Transverse colon (tissue), 4 donors: Measurements from ENCODE around the gene MRPS14.

ENCODE experiments used
- EP300 ChIP-seq: sonication (generic); formaldehyde crosslinking; IDR thresholded peaks from one replicate; pipeline ENCODE4 v1.6.1; 2017; ENCODE audit warnings: antibody characterized with exemption, low read depth
- POLR2AphosphoS5 ChIP-seq, 3 donors: sonication (generic); formaldehyde crosslinking; IDR thresholded peaks; one replicate each; pipeline ENCODE4 v1.6.1; 2016; ENCODE audit warnings: antibody characterized with exemption in 3 of 3
- TF ChIP-seq, protein P1 (sequence below), 5 experiments: fragments of 200-600 bp in 3 of 5; fragments of 450-650 bp in 2 of 5; sonication (generic) in 3 of 5; IDR thresholded peaks; 1 replicate in 2 of 5; 2 replicates in 3 of 5; pipeline ENCODE4 v1.5.1; 2016 to 2017; ENCODE audit warnings: antibody characterized with exemption in 5 of 5, inconsistent platforms in 3 of 5, mild to moderate bottlenecking in 2 of 5, moderate library complexity in 1 of 5

DNA sequence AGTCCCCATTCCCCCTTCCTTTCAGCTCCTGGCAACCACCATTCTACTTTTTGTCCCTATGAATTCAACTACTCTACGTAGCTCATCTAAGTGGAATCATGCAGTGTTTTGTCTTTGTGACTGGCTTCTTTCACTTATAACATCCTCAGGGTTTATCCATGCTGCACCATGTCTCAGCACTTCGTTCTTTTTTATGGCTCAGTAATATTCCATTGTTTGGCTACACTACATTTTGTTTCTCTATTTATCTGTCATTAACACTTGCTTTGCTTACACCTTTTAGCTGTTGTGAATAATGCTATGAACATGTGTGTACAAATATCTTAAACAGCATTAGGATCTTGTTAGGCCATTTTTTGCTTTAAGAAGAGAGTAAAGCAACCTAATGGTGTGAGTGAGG, 1.5 kb upstream of the MRPS14 start:
- TF ChIP-seq, protein P1, sequence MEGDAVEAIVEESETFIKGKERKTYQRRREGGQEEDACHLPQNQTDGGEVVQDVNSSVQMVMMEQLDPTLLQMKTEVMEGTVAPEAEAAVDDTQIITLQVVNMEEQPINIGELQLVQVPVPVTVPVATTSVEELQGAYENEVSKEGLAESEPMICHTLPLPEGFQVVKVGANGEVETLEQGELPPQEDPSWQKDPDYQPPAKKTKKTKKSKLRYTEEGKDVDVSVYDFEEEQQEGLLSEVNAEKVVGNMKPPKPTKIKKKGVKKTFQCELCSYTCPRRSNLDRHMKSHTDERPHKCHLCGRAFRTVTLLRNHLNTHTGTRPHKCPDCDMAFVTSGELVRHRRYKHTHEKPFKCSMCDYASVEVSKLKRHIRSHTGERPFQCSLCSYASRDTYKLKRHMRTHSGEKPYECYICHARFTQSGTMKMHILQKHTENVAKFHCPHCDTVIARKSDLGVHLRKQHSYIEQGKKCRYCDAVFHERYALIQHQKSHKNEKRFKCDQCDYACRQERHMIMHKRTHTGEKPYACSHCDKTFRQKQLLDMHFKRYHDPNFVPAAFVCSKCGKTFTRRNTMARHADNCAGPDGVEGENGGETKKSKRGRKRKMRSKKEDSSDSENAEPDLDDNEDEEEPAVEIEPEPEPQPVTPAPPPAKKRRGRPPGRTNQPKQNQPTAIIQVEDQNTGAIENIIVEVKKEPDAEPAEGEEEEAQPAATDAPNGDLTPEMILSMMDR (IDR thresholded peaks at IDR 0.05): no peak
- no peak for TF ChIP-seq POLR2AphosphoS5 (IDR thresholded peaks at IDR 0.05)
- TF ChIP-seq EP300: no peak
